Activated CD4-positive, alpha-beta T cell treated with anti-CD3 and anti-CD28 coated beads for 36 hours (primary cell): ENCODE measurements around the gene DTHD1. TPM values are rescaled to one million over a fixed set of nuclear protein-coding genes. Genes with fewer than 3 reads are reported as not detected.

Experiments
- ATAC-seq: fragments of 200-7000 bp; cut with Tn5 transposase; one replicate; pipeline ENCODE4 v1.10.0; 2021; ENCODE audit warnings: mild to moderate bottlenecking, moderate library complexity
- CTCF ChIA-PET: fragments of 350-600 bp; sonication (Branson Sonifier 250); formaldehyde crosslinking; loops from one replicate; lab custom pipeline; 2021; ENCODE audit warnings: antibody characterized with exemption; lab: Charles Lee
- POLR2A ChIA-PET: fragments of 350-600 bp; sonication (Branson Sonifier 250); formaldehyde crosslinking; loops from one replicate; lab custom pipeline; 2021; ENCODE audit warnings: antibody characterized with exemption, inconsistent platforms; lab: Charles Lee
- DNase-seq: peaks from one replicate; pipeline ENCODE4 v3.0.0-alpha.2; 2020
- H3K27ac Mint-ChIP-seq: one replicate; pipeline ENCODE4 v1.8.0; 2021; ENCODE audit warnings: mixed read lengths
- H3K27me3 Mint-ChIP-seq: one replicate; pipeline ENCODE4 v1.8.0; 2021; ENCODE audit warnings: mixed read lengths
- H3K36me3 Mint-ChIP-seq: one replicate; pipeline ENCODE4 v1.8.0; 2021; ENCODE audit warnings: low read depth, mixed read lengths
- H3K4me1 Mint-ChIP-seq: one replicate; pipeline ENCODE4 v1.8.0; 2021; ENCODE audit warnings: mixed read lengths
- H3K4me3 Mint-ChIP-seq: one replicate; pipeline ENCODE4 v1.8.0; 2021; ENCODE audit warnings: mild to moderate bottlenecking, moderate library complexity, mixed read lengths
- H3K9me3 Mint-ChIP-seq: one replicate; pipeline ENCODE4 v1.8.0; 2021; ENCODE audit warnings: low read depth, mixed read lengths
- intact Hi-C, 2 experiments: fragments of 100-400 bp; cut with DNase I in 1 of 2; cut with micrococcal nuclease in 1 of 2; formaldehyde crosslinking; loops; one replicate each; pipeline versions ENCODE4 v1.14.2 to v1.15.1; 2022 to 2024; cut with DNase I, micrococcal nuclease
- total RNA-seq, 2 experiments: library from RNA; stranded (reverse); gene quantifications; one replicate each; pipeline ENCODE4 v1.2.3, GENCODE V29; 2021

Gene DTHD1
- total RNA-seq, 2 experiments from 2014 or later = 0.73 to 0.76 TPM

GRCh38 chr4:36269101-36269500 is 12.3 kb upstream of the DTHD1 start:
- CTCF ChIA-PET = interaction anchor here (0.5 to 3.0 kb wide), 4 partner anchors 10 to 261 kb away, joined by 3 to 17 read pairs (median 4); no protein-coding TSS in a partner anchor
- H3K36me3 Mint-ChIP-seq = no peaks in the 10 kb centered on the region
- H3K4me1 Mint-ChIP-seq = peaks cover 42% of the 10 kb centered on the region
- no peaks in the 10 kb centered on the region for H3K9me3 Mint-ChIP-seq
- H3K27ac Mint-ChIP-seq = no peak overlapping the region
- ATAC-seq (peak; percentile 79), DNase-seq (peak; percentile 52)
- POLR2A ChIA-PET = interaction anchor here (2.3 kb wide), 1 partner anchor 17 kb away, joined by 7 read pairs; no protein-coding TSS in a partner anchor
- no peak overlapping the region for H3K4me3 Mint-ChIP-seq
- no peaks in the 10 kb centered on the region for H3K27me3 Mint-ChIP-seq
- intact Hi-C loops = loop anchor here in 1 of 2 experiments (2.0 kb wide), 1 partner anchor 18 kb away; no protein-coding TSS in a partner anchor

GRCh38 chr4:36269533-36270173 is 11.8 kb upstream of the DTHD1 start:
- intact Hi-C loops = loop anchor here in 1 of 2 experiments (2.0 kb wide), 1 partner anchor 17 kb away; no protein-coding TSS in a partner anchor
- Mint-ChIP-seq H3K27me3 (no peaks in the 10 kb centered on the region), H3K9me3 (no peaks in the 10 kb centered on the region), H3K4me3 (no peak overlapping the region), H3K27ac (no peak overlapping the region), H3K4me1 (peaks cover 36% of the 10 kb centered on the region), H3K36me3 (no peaks in the 10 kb centered on the region)
- ATAC-seq (peak; percentile 4), DNase-seq (no peak)
- CTCF ChIA-PET = interaction anchor here (0.5 to 1.0 kb wide), 2 partner anchors 18 to 262 kb away, joined by 3 to 4 read pairs; no protein-coding TSS in a partner anchor
- POLR2A ChIA-PET = no interaction called here

GRCh38 chr4:36273276-36273675 is 8.1 kb upstream of the DTHD1 start:
- intact Hi-C loops = no loop called here
- ChIA-PET CTCF (no interaction called here), POLR2A (no interaction called here)
- Mint-ChIP-seq H3K27ac (no peak overlapping the region), H3K36me3 (no peaks in the 10 kb centered on the region), H3K9me3 (no peaks in the 10 kb centered on the region), H3K27me3 (no peaks in the 10 kb centered on the region), H3K4me3 (no peak overlapping the region), H3K4me1 (peaks cover 37% of the 10 kb centered on the region)
- DNase-seq = no peak
- ATAC-seq = no peak

- Mint-ChIP-seq H3K27ac (no peak overlapping the region), H3K9me3 (no peaks in the 10 kb centered on the region), H3K36me3 (no peaks in the 10 kb centered on the region), H3K27me3 (no peaks in the 10 kb centered on the region), H3K4me3 (no peak overlapping the region), H3K4me1 (peaks cover 38% of the 10 kb centered on the region)
- ATAC-seq (no peak), DNase-seq (no peak)
- CTCF ChIA-PET = no interaction called here
- POLR2A ChIA-PET = no interaction called here
- intact Hi-C loops = no loop called here
Measured at GRCh38 chr4:36274158-36274557, 7.3 kb upstream of the DTHD1 start.

GRCh38 chr4:36277533-36277932 is 3.9 kb upstream of the DTHD1 start:
- Mint-ChIP-seq H3K9me3 (no peaks in the 10 kb centered on the region), H3K27ac (peak overlapping the region; percentile 34), H3K4me1 (peaks cover 62% of the 10 kb centered on the region), H3K27me3 (peaks cover 1% of the 10 kb centered on the region), H3K36me3 (no peaks in the 10 kb centered on the region), H3K4me3 (no peak overlapping the region)
- ATAC-seq (peak; percentile 16), DNase-seq (no peak)
- POLR2A ChIA-PET = interaction anchor here (0.6 kb wide), 1 partner anchor 8 kb away, joined by 4 read pairs; no protein-coding TSS in a partner anchor
- CTCF ChIA-PET = interaction anchor here (0.6 to 1.4 kb wide), 2 partner anchors 22 to 25 kb away, joined by 3 read pairs; no protein-coding TSS in a partner anchor
- intact Hi-C loops = no loop called here

- peaks cover 57% of the 10 kb centered on the region for H3K4me1 Mint-ChIP-seq
- intact Hi-C loops = no loop called here
- no peak for DNase-seq
- no peak overlapping the region for H3K4me3 Mint-ChIP-seq
- POLR2A ChIA-PET = no interaction called here
- ATAC-seq = peak; percentile 35
- peaks cover 1% of the 10 kb centered on the region for H3K27me3 Mint-ChIP-seq
- H3K9me3 Mint-ChIP-seq = no peaks in the 10 kb centered on the region
- H3K36me3 Mint-ChIP-seq = no peaks in the 10 kb centered on the region
- CTCF ChIA-PET = no interaction called here
- H3K27ac Mint-ChIP-seq = peak overlapping the region; percentile 47
Measured at GRCh38 chr4:36278789-36279188, 2.6 kb upstream of the DTHD1 start.

GRCh38 chr4:36280555-36280954 is 861 bp upstream of the DTHD1 start:
- ATAC-seq = no peak
- H3K27ac Mint-ChIP-seq = peak overlapping the region; percentile 22
- H3K9me3 Mint-ChIP-seq = peaks cover 4% of the 10 kb centered on the region
- ChIA-PET CTCF (interaction anchor here (0.6 to 1.8 kb wide), 3 partner anchors 28 to 66 kb away, joined by 3 to 6 read pairs (median 3); no protein-coding TSS in a partner anchor), POLR2A (interaction anchor here (1.0 kb wide), 1 partner anchor 52 kb away, joined by 3 read pairs; no protein-coding TSS in a partner anchor)
- peaks cover 71% of the 10 kb centered on the region for H3K4me1 Mint-ChIP-seq
- H3K27me3 Mint-ChIP-seq = peaks cover 3% of the 10 kb centered on the region
- H3K4me3 Mint-ChIP-seq = no peak overlapping the region
- intact Hi-C loops = no loop called here
- no peak for DNase-seq
- peaks cover 3% of the 10 kb centered on the region for H3K36me3 Mint-ChIP-seq

- Mint-ChIP-seq H3K36me3 (peaks cover 3% of the 10 kb centered on the region), H3K4me3 (peak overlapping the region; percentile 3), H3K27ac (no peak overlapping the region), H3K4me1 (peaks cover 79% of the 10 kb centered on the region), H3K9me3 (peaks cover 4% of the 10 kb centered on the region), H3K27me3 (peaks cover 3% of the 10 kb centered on the region)
- ATAC-seq (no peak), DNase-seq (no peak)
- CTCF ChIA-PET = interaction anchor here (1.0 to 1.7 kb wide), 2 partner anchors 28 to 117 kb away, joined by 4 read pairs; no protein-coding TSS in a partner anchor
- POLR2A ChIA-PET = no interaction called here
- intact Hi-C loops = no loop called here
Measured at GRCh38 chr4:36282503-36283030, 1.2 kb downstream of the DTHD1 start.

GRCh38 chr4:36283912-36284465 is 2.6 kb downstream of the DTHD1 start:
- Mint-ChIP-seq H3K27me3 (peaks cover 3% of the 10 kb centered on the region), H3K9me3 (peaks cover 4% of the 10 kb centered on the region), H3K36me3 (peaks cover 4% of the 10 kb centered on the region), H3K4me1 (peaks cover 75% of the 10 kb centered on the region), H3K27ac (no peak overlapping the region), H3K4me3 (no peak overlapping the region)
- POLR2A ChIA-PET = no interaction called here
- CTCF ChIA-PET = interaction anchor here (1.5 to 1.6 kb wide), 2 partner anchors 40 to 115 kb away, joined by 10 to 12 read pairs; partner anchors contain the start of gene ARAP2
- ATAC-seq = no peak
- DNase-seq = no peak
- intact Hi-C loops = no loop called here

GRCh38 chr4:36285784-36286480 is 4.5 kb downstream of the DTHD1 start:
- ChIA-PET CTCF (interaction anchor here (0.7 to 1.6 kb wide), 12 partner anchors 29 to 113 kb away, joined by 3 to 12 read pairs (median 4); partner anchors contain the start of gene ARAP2), POLR2A (interaction anchor here (0.6 to 1.6 kb wide), 12 partner anchors 9 to 109 kb away, joined by 3 to 11 read pairs (median 6); partner anchors contain the start of gene ARAP2)
- intact Hi-C loops = loop anchor here (1.0 to 2.0 kb wide), 12 partner anchors 17 to 316 kb away; partner anchors contain the start of gene ARAP2 (in 2 of the 2)
- peaks cover 4% of the 10 kb centered on the region for H3K36me3 Mint-ChIP-seq
- peaks cover 3% of the 10 kb centered on the region for H3K27me3 Mint-ChIP-seq
- H3K4me3 Mint-ChIP-seq = peak overlapping the region; percentile 42
- DNase-seq = peak; percentile 72
- H3K27ac Mint-ChIP-seq = peak overlapping the region; percentile 82
- H3K4me1 Mint-ChIP-seq = peaks cover 55% of the 10 kb centered on the region
- peaks cover 4% of the 10 kb centered on the region for H3K9me3 Mint-ChIP-seq
- ATAC-seq = peak; percentile 94
